Breast epithelium (tissue), 4 donors: ENCODE measurements around the gene OXT. TPM values are rescaled to one million over a fixed set of nuclear protein-coding genes. Genes with fewer than 3 reads are reported as not detected.
"Not testable (repeated sequence)": the region's sequence is repeated elsewhere in the genome, so short reads cannot be mapped to it uniquely, and the experiment has no call there.

Experiments
- DNase-seq, 2 donors: peaks; one replicate each; pipeline ENCODE4 v3.0.0-alpha.2; 2019; ENCODE audit warnings: low spot score in 2 of 2
- H3K27ac ChIP-seq, 2 donors: fragments of 200-600 bp; sonication (generic) in 1 of 2; one replicate each; pipeline ENCODE4 v1.5.1; 2016 to 2019; ENCODE audit warnings: mild to moderate bottlenecking in 1 of 2
- H3K27me3 ChIP-seq, 2 donors: fragments of 200-600 bp; sonication (generic) in 1 of 2; one replicate each; pipeline versions ENCODE4 v1.5.1 to v1.6.0; 2017 to 2019; ENCODE audit warnings: control low read depth in 1 of 2, mild to moderate bottlenecking in 1 of 2
- H3K36me3 ChIP-seq: fragments of 200-600 bp; one replicate; pipeline ENCODE4 v1.5.1; 2019
- H3K4me1 ChIP-seq, 2 donors: fragments of 200-600 bp; sonication (generic); one replicate each; pipeline ENCODE4 v1.5.1; 2016 to 2019; ENCODE audit warnings: control low read depth in 1 of 2
- H3K4me3 ChIP-seq, 3 donors: fragments of 200-600 bp; sonication (generic); 1 replicate in 2 of 3; 2 replicates in 1 of 3; pipeline ENCODE4 v1.5.1; 2016 to 2019; ENCODE audit warnings: mild to moderate bottlenecking in 3 of 3, moderate library complexity in 2 of 3
- H3K9me3 ChIP-seq, 2 donors: fragments of 200-600 bp; sonication (generic) in 1 of 2; one replicate each; pipeline ENCODE4 v1.5.1; 2016 to 2019; ENCODE audit warnings: control low read depth in 1 of 2
- POLR2A ChIP-seq: fragments of 450-650 bp; IDR thresholded peaks from one replicate; pipeline ENCODE4 v1.6.1; 2016; ENCODE audit warnings: antibody characterized with exemption, mild to moderate bottlenecking, moderate library complexity
- POLR2AphosphoS5 ChIP-seq, 3 donors: sonication (generic); formaldehyde crosslinking; IDR thresholded peaks; one replicate each; pipeline ENCODE4 v1.6.1; 2017; ENCODE audit warnings: antibody characterized with exemption in 3 of 3
- intact Hi-C: fragments of 100-400 bp; cut with DNase I; formaldehyde crosslinking; loops from one replicate; pipeline ENCODE4 v1.15.1; 2023; ENCODE audit warnings: low total_unique reads
- total RNA-seq, 3 donors: library from RNA; depleted of rRNA; stranded (reverse); fragments of >200 nt; gene quantifications; one replicate each; pipeline ENCODE4 v1.1.0, GENCODE V29; 2016
- TF ChIP-seq, protein P1 (sequence below), 3 donors: fragments of 450-650 bp; IDR thresholded peaks; one replicate each; pipeline ENCODE4 v1.5.1; 2016 to 2017; ENCODE audit warnings: antibody characterized with exemption in 3 of 3, mild to moderate bottlenecking in 3 of 3, moderate library complexity in 3 of 3

OXT gene
- 1 to 10 TPM in 1 of 3 donors, not detected in 2; 4.5 TPM for total RNA-seq

DNA sequence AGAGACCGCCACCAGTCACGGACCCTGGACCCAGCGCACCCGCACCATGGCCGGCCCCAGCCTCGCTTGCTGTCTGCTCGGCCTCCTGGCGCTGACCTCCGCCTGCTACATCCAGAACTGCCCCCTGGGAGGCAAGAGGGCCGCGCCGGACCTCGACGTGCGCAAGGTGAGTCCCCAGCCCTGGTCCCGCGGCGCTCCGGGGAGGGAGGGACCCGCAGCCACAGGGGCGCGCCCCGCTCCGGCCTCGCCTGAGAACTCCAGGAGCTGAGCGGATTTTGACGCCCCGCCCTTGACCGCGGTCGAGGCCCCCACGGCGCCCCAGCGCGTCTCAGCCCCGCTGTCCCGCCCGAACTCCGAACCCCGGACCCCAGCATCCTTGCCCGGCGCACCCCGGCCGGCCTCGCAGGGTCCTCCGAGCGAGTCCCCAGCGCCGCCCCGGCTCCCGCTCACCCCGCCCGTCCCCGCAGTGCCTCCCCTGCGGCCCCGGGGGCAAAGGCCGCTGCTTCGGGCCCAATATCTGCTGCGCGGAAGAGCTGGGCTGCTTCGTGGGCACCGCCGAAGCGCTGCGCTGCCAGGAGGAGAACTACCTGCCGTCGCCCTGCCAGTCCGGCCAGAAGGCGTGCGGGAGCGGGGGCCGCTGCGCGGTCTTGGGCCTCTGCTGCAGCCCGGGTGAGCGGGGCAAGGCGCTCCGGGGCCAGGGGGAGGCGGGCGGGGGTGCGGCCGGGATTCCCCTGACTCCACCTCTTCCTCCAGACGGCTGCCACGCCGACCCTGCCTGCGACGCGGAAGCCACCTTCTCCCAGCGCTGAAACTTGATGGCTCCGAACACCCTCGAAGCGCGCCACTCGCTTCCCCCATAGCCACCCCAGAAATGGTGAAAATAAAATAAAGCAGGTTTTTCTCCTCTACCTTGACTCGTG, at the start of gene OXT:
Gene OXT, plus strand, starts transcription at position 11 of the 920 bp plus-strand sequence. Its CDS starts 36 bp downstream, at position 47.
- peak within 1 kb of the TSS; percentile 58 to 88 (median 67) for H3K4me3 ChIP-seq
- no peaks in the 10 kb centered on the region for H3K27me3 ChIP-seq
- intact Hi-C loops, result no loop called here

DNA sequence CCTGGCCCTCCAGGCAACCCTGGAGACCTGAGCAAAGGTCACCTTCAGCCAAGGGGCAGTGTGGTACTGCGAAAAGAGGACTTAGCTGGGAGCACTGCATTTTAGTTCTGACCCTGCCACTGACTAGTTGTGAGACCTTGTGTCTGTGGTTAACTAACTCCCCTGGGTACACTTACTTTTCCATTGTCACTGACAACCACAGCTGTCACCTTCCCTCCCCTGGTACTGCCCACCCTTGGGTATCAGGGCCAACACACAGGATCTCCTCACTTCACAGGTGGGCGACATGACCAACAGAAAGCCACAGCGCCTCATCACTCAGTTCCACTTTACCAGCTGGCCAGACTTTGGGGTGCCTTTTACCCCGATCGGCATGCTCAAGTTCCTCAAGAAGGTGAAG, 49.6 kb upstream of the OXT start:
- Histone ChIP-seq H3K4me3 (no peak overlapping the region), H3K4me1 (no peaks in the 10 kb centered on the region), H3K9me3 (no peaks in the 10 kb centered on the region), H3K36me3 (peaks cover 16% of the 10 kb centered on the region), H3K27ac (no peak overlapping the region), H3K27me3 (no peaks in the 10 kb centered on the region)
- no peak for DNase-seq
- TF ChIP-seq POLR2A (no peak), POLR2AphosphoS5 (IDR thresholded peaks at IDR 0.05) (no peak)
- TF ChIP-seq, protein P1, sequence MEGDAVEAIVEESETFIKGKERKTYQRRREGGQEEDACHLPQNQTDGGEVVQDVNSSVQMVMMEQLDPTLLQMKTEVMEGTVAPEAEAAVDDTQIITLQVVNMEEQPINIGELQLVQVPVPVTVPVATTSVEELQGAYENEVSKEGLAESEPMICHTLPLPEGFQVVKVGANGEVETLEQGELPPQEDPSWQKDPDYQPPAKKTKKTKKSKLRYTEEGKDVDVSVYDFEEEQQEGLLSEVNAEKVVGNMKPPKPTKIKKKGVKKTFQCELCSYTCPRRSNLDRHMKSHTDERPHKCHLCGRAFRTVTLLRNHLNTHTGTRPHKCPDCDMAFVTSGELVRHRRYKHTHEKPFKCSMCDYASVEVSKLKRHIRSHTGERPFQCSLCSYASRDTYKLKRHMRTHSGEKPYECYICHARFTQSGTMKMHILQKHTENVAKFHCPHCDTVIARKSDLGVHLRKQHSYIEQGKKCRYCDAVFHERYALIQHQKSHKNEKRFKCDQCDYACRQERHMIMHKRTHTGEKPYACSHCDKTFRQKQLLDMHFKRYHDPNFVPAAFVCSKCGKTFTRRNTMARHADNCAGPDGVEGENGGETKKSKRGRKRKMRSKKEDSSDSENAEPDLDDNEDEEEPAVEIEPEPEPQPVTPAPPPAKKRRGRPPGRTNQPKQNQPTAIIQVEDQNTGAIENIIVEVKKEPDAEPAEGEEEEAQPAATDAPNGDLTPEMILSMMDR (IDR thresholded peaks at IDR 0.05), result no peak
- intact Hi-C loops, result no loop called here

More for the DNA sequence above, at the start of gene OXT:
- Histone ChIP-seq H3K36me3 (no peaks in the 10 kb centered on the region), H3K4me1 (peaks cover 0 to 7% of the 10 kb centered on the region in 2 donors), H3K27ac (peak within 1 kb of the TSS in 1 of 2 donors; percentile 43), H3K9me3 (no peaks in the 10 kb centered on the region)
- no peak for DNase-seq
- TF ChIP-seq, protein P1 (IDR thresholded peaks at IDR 0.05), result no peak
- TF ChIP-seq POLR2A (no peak), POLR2AphosphoS5 (IDR thresholded peaks at IDR 0.05) (no peak)

DNA sequence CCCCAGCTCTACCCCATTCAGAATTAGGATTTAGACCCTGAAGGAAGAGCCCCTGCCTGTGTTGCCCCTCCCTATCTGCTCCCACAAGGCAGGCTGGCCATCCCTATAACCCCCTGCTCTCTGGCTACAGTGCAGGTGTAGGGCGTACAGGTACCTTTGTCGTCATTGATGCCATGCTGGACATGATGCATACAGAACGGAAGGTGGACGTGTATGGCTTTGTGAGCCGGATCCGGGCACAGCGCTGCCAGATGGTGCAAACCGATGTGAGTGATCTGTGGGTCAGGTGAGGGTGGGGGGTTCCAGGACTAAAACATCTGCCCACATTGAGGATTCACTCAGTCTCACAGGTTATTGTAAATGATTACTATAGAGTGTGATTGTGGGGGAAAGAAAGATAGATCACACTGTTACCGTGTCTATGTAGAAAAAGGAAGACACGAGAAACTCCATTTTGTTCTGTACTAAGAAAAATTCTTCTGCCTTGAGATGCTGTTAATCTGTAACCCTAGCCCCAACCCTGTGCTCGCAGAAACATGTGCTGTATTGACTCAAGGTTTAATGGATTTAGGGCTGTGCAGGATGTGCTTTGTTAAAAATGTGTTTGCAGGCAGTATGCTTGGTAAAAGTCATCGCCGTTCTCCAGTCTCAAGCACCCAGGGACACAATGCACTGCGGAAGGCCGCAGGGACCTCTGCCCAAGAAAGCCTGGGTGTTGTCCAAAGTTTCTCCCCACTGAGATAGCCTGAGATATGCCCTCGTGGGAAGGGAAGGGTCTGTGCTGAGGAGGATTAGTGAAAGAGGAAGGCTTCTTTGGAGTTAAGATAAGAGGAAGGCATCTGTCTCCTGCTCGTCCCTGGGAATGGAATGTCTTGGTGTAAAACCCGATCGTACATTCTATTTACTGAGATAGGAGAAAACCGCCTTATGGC, 48.6 kb upstream of the OXT start:
- H3K27ac ChIP-seq, H3K4me1 ChIP-seq, H3K4me3 ChIP-seq, H3K27me3 ChIP-seq, DNase-seq, H3K9me3 ChIP-seq, intact Hi-C loops: not testable (repeated sequence)
- H3K36me3 ChIP-seq, result peaks cover 23% of the 10 kb centered on the region

DNA sequence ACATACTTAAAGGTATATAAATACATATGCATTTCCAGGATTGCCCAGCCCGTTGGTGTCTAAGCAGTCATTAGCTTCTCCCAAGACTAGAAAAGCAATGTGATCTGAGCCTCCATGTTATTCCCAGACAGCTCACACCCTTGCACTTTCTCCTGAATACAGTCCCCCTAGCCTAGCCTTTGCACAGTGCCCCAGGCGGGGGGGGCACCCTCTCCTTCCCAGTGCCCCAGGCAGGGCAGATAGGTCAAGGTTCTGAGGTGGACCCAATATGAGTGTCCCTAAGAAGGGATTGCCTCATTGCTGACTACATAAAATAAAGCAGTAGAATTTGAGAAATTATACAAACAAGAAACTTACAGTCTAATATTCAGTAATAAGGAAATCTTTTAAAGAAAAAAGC, 43.4 kb upstream of the OXT start:
- no peak for DNase-seq
- H3K4me3 ChIP-seq, result no peak overlapping the region
- no peak for TF ChIP-seq POLR2AphosphoS5 (IDR thresholded peaks at IDR 0.05)
- no peaks in the 10 kb centered on the region for H3K27me3 ChIP-seq
- H3K4me1 ChIP-seq, result no peaks in the 10 kb centered on the region
- peaks cover 15% of the 10 kb centered on the region for H3K36me3 ChIP-seq
- H3K9me3 ChIP-seq, result no peaks in the 10 kb centered on the region
- intact Hi-C loops, result no loop called here
- no peak overlapping the region for H3K27ac ChIP-seq

DNA sequence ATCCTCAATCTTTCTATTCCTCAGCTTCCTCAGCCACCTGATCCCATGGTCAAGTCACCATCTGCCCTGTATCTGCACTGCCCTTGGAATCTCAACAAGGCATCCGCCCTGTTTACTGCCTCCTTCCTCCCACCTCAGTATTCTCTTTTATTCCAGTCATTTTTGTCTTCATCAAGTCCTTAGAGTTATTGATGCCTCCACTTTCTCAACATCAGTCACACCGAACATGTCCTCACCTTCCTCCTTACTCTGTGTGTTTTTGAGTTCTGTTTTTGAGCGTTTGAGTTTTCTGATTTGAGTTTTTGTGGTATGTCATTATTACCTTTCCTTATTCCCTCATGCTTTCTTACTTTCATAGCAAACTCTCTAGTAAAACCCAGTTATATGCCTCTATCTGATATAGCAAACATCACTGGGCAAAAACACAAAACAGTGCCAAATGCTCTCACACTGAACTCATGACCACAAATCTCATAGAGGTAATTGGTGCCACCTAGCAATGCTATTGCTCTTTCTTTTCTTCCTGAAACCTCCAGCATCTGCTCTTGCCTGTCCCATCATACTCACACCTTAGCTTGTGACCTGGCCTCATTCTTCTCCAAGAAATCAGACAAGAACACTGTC, 39.8 kb upstream of the OXT start:
- TF ChIP-seq, protein P1 (IDR thresholded peaks at IDR 0.05), result no peak
- TF ChIP-seq POLR2A (no peak), POLR2AphosphoS5 (IDR thresholded peaks at IDR 0.05) (no peak)
- no peak overlapping the region for H3K27ac ChIP-seq
- no peak for DNase-seq
- no peaks in the 10 kb centered on the region for H3K27me3 ChIP-seq
- intact Hi-C loops, result no loop called here
- no peaks in the 10 kb centered on the region for H3K4me1 ChIP-seq
- peaks cover 8% of the 10 kb centered on the region for H3K36me3 ChIP-seq
- H3K9me3 ChIP-seq, result no peaks in the 10 kb centered on the region
- H3K4me3 ChIP-seq, result no peak overlapping the region
